ENCODE data around the gene ANKRD31.

- TF ChIP-seq CTCF (IDR thresholded peaks at IDR 0.05) = no peak
- TF ChIP-seq REST (IDR thresholded peaks at IDR 0.05; ENCODE audit: insufficient read depth in 1 of 2, low read depth in 2 of 2, low read length in 1 of 2) = no peak
- no peak for TF ChIP-seq POLR2AphosphoS5 (IDR thresholded peaks at IDR 0.05; ENCODE audit: low read depth, low read length)
Observed at GRCh38 chr5:75168026-75168735, 68.5 kb downstream of the ANKRD31 start.

Data from Panc1 (cell line).